Measurements from ENCODE around the gene RANBP10.

Gene RANBP10

GRCh38 chr16:67748834-67749233, 57.5 kb downstream of the RANBP10 start:
- no peak for DNase-seq (ENCODE audit: low read depth, low spot score)

- no peak for DNase-seq (ENCODE audit: low read depth, low spot score)
These were observed 59.5 kb downstream of the RANBP10 start for GRCh38 chr16:67746846-67747245.

- DNase-seq (ENCODE audit: low read depth, low spot score), result no peak
These were observed 65.2 kb downstream of the RANBP10 start for GRCh38 chr16:67741118-67741517.

GRCh38 chr16:67740391-67740790, 66.0 kb downstream of the RANBP10 start:
- DNase-seq (ENCODE audit: low read depth, low spot score), result no peak

- no peak for DNase-seq (ENCODE audit: low read depth, low spot score)
These were observed 69.5 kb downstream of the RANBP10 start for GRCh38 chr16:67736858-67737257.

GRCh38 chr16:67734731-67735201, 71.6 kb downstream of the RANBP10 start:
- no peak for DNase-seq (ENCODE audit: low read depth, low spot score)

GRCh38 chr16:67733734-67734470, 72.5 kb downstream of the RANBP10 start:
- no peak for DNase-seq (ENCODE audit: low read depth, low spot score)

- no peak for DNase-seq (ENCODE audit: low read depth, low spot score)
These were observed 74.6 kb downstream of the RANBP10 start for GRCh38 chr16:67731753-67732095.

GRCh38 chr16:67731071-67731752, 75.1 kb downstream of the RANBP10 start:
- no peak for DNase-seq (ENCODE audit: low read depth, low spot score)

- no peak for DNase-seq (ENCODE audit: low read depth, low spot score)
These were observed 76.0 kb downstream of the RANBP10 start for GRCh38 chr16:67730326-67730725.

GRCh38 chr16:67729636-67730248, 76.6 kb downstream of the RANBP10 start:
- no peak for DNase-seq (ENCODE audit: low read depth, low spot score)

- no peak for DNase-seq (ENCODE audit: low read depth, low spot score)
These were observed 78.6 kb downstream of the RANBP10 start for GRCh38 chr16:67727521-67728485.

- no peak for DNase-seq (ENCODE audit: low read depth, low spot score)
These were observed 80.0 kb downstream of the RANBP10 start for GRCh38 chr16:67726106-67727034.

GRCh38 chr16:67723911-67724305, 82.5 kb downstream of the RANBP10 start:
- DNase-seq (ENCODE audit: low read depth, low spot score), result no peak

GRCh38 chr16:67723151-67723910, 83.0 kb downstream of the RANBP10 start:
- no peak for DNase-seq (ENCODE audit: low read depth, low spot score)

GRCh38 chr16:67720236-67720635, 86.1 kb downstream of the RANBP10 start:
- DNase-seq (ENCODE audit: low read depth, low spot score), result no peak

- DNase-seq (ENCODE audit: low read depth, low spot score), result no peak
These were observed 86.6 kb downstream of the RANBP10 start for GRCh38 chr16:67719778-67720144.

- peak; percentile 63 for DNase-seq (ENCODE audit: low read depth, low spot score)
These were observed 87.1 kb downstream of the RANBP10 start, which contains the start of gene GFOD2 for GRCh38 chr16:67719048-67719777. Gene GFOD2, minus strand, starts transcription at chr16:67719316. Its CDS starts 33,601 bp downstream, at chr16:67685715.

- DNase-seq (ENCODE audit: low read depth, low spot score), result no peak
These were observed 87.7 kb downstream of the RANBP10 start for GRCh38 chr16:67718668-67719047.

Data from iPS DF 19.7 (cell line).